Activated CD8-positive, alpha-beta memory T cell treated with anti-CD3 and anti-CD28 coated beads for 1 hour (primary cell): ENCODE results near the gene CRCP.
"Not testable (repeated sequence)": the region's sequence is repeated elsewhere in the genome, so short reads cannot be mapped to it uniquely, and the experiment has no call there.

Experiments
- DNase-seq, 2 donors: peaks; one replicate each; pipeline ENCODE4 v3.0.0-alpha.2; 2020; ENCODE audit warnings: low read depth in 1 of 2; ENCODE audit errors: extremely low read depth in 1 of 2

The CRCP gene

GRCh38 chr7:66152371-66153191 is 37.9 kb downstream of the CRCP start:
- no peak for DNase-seq

- no peak for DNase-seq
These were observed 39.0 kb downstream of the CRCP start for GRCh38 chr7:66153691-66154090.

- not testable (repeated sequence) for DNase-seq
These were observed 41.4 kb downstream of the CRCP start for GRCh38 chr7:66156035-66156434.

- DNase-seq, result no peak
These were observed 42.4 kb downstream of the CRCP start for GRCh38 chr7:66157060-66157459.

GRCh38 chr7:66162622-66163021 is 48.0 kb downstream of the CRCP start:
- DNase-seq, result no peak

GRCh38 chr7:66163186-66163610 is 48.6 kb downstream of the CRCP start:
- DNase-seq, result no peak

GRCh38 chr7:66164356-66164755 is 49.7 kb downstream of the CRCP start:
- no peak for DNase-seq

- no peak for DNase-seq
These were observed 53.2 kb downstream of the CRCP start for GRCh38 chr7:66167773-66168387.

- no peak for DNase-seq
These were observed 55.0 kb downstream of the CRCP start for GRCh38 chr7:66169616-66170015.

- DNase-seq, result no peak
These were observed 55.9 kb downstream of the CRCP start for GRCh38 chr7:66170309-66171231.

- DNase-seq, result not testable (repeated sequence)
These were observed 58.1 kb downstream of the CRCP start for GRCh38 chr7:66172536-66173401.

- DNase-seq, result no peak
These were observed 59.2 kb downstream of the CRCP start for GRCh38 chr7:66173856-66174255.

GRCh38 chr7:66175006-66175405 is 60.4 kb downstream of the CRCP start:
- not testable (repeated sequence) for DNase-seq

- no peak for DNase-seq
These were observed 62.3 kb downstream of the CRCP start for GRCh38 chr7:66176914-66177313.

GRCh38 chr7:66178258-66178657 is 63.6 kb downstream of the CRCP start:
- no peak for DNase-seq

GRCh38 chr7:66181329-66181728 is 66.7 kb downstream of the CRCP start:
- DNase-seq, result no peak

GRCh38 chr7:66181845-66182244 is 67.2 kb downstream of the CRCP start:
- no peak for DNase-seq

GRCh38 chr7:66182920-66183319 is 68.3 kb downstream of the CRCP start:
- no peak for DNase-seq

GRCh38 chr7:66183700-66184099 is 69.1 kb downstream of the CRCP start:
- DNase-seq, result no peak

- no peak for DNase-seq
These were observed 71.1 kb downstream of the CRCP start for GRCh38 chr7:66185680-66186187.
